Ovary (tissue), 3 donors: ENCODE results near the gene HDGF.

ENCODE experiments used
- CTCF ChIP-seq, 3 donors: fragments of 450-650 bp in 2 of 3; fragments of 200-600 bp in 1 of 3; IDR thresholded peaks; one replicate each; pipeline versions ENCODE4 v1.5.1 to v1.8.0; 2016 to 2022; ENCODE audit warnings: antibody characterized with exemption in 3 of 3, mild to moderate bottlenecking in 1 of 3
- EP300 ChIP-seq: sonication (generic); formaldehyde crosslinking; IDR thresholded peaks from one replicate; pipeline ENCODE4 v1.6.1; 2017; ENCODE audit warnings: antibody characterized with exemption
- POLR2A ChIP-seq: fragments of 450-650 bp; IDR thresholded peaks from one replicate; pipeline ENCODE4 v1.6.1; 2017; ENCODE audit warnings: antibody characterized with exemption, mild to moderate bottlenecking, moderate library complexity
- donor health status: DM: no; HTN: no; CAD: no.

DNA sequence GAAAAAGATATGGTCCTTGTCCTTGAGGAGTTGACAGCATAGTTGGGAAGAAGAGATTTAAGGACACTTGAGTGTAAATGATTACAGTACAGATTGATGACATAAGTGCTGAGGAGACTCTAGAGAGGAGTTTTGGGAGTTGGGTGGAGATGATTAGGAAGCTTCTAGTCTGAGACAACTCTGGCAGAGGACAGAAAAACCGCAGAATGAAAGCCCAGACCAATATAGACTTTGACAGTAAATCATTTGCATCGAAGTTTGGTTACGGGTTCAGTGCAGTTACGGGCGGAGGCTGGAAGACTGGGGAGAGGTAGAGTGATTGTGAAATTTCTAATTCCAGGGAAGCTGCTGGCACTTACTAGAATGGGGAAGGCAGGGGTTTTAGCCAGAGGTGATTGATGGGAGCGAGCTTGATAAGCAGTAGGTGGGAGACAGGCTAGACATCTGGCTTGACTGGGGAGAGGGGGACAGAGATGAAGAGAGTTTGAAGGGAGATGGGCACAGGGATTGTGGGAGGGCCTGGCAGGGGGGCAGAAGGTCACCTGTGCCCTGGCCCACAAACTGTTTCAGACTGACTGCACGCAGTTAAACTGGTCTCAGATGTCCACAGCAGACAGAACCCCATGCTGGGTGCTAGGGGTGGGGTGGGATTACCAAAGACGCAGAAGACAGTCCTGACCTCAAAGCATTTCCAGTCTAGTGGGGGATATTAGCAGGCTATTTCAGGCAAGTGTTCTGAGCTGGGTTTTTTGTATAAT lies 45.0 kb upstream of the HDGF start:
- TF ChIP-seq CTCF (IDR thresholded peaks at IDR 0.05) = no peak
- TF ChIP-seq POLR2A = no peak
- TF ChIP-seq EP300 = no peak
